GM23248 (cell line): ENCODE data around the gene NFATC2.

Source experiments
- EZH2 ChIP-seq: fragments of 200-600 bp; sonication (generic); IDR thresholded peaks from 2 replicates; pipeline ENCODE4 v1.6.1; 2018; ENCODE audit warnings: antibody characterized with exemption, mild to moderate bottlenecking; ENCODE audit not compliant: insufficient read depth, poor library complexity, severe bottlenecking
- EZH2phosphoT487 ChIP-seq: fragments of 200-600 bp; sonication (generic); IDR thresholded peaks from 2 replicates; pipeline ENCODE4 v1.6.1; 2018; ENCODE audit warnings: antibody characterized with exemption, moderate library complexity, mild to moderate bottlenecking, low read depth; ENCODE audit not compliant: insufficient read depth

GRCh38 chr20:51570739-51571459, 28.4 kb upstream of the NFATC2 start:
- no peak for TF ChIP-seq EZH2phosphoT487
- no peak for TF ChIP-seq EZH2
